HepG2 (cell line): Measurements from ENCODE around the gene SPPL2B. TPM values are rescaled to one million over a fixed set of nuclear protein-coding genes. Genes with fewer than 3 reads are reported as not detected.

Experiments used
- ATAC-seq: fragments of 200-7000 bp; cut with Tn5 transposase; 3 replicates; pipeline ENCODE4 v1.9.1; 2020; ENCODE audit warnings: mild to moderate bottlenecking, moderate library complexity
- BruUV-seq: library from RNA; stranded (reverse); fragments of 400-500 nt; replicated peaks from 2 replicates; lab custom pipeline; 2021; lab: Mats Ljungman, UMichigan
- CTCF ChIA-PET: fragments of 300-600 bp; formaldehyde crosslinking; extraction: SDS; loops from one replicate; lab custom pipeline; 2021; ENCODE audit warnings: low total read pairs, inconsistent platforms, low intra/inter-chr PET ratio; lab: Yijun Ruan, JAX
- POLR2A ChIA-PET: fragments of 350-600 bp; sonication (Branson Sonifier 250); formaldehyde crosslinking; loops from one replicate; lab custom pipeline; 2020; ENCODE audit warnings: antibody characterized with exemption, inconsistent platforms; lab: Yijun Ruan, JAX
- DNase-seq: peaks from one replicate; pipeline ENCODE4 v3.0.0-alpha.2; 2015; ENCODE audit warnings: low spot score
- FAIRE-seq: peaks from 3 replicates; lab custom pipeline; 2011; peaks lifted over from hg19 to GRCh38; lab: Jason Lieb, UNC
- H2AFZ ChIP-seq: one replicate; pipeline ENCODE4 v1.6.1; 2011; ENCODE audit warnings: low read length, inconsistent platforms
- H3K27ac ChIP-seq: fragments of 300-600 bp; 3 replicates; pipeline ENCODE4 v1.8.0; 2011; ENCODE audit warnings: mixed run types, mild to moderate bottlenecking, mixed read lengths, low read length, inconsistent platforms; ENCODE audit not compliant: insufficient read depth; ENCODE audit errors: extremely low read length
- H3K27me3 ChIP-seq, 2 experiments: fragments of 200-600 bp in 1 of 2; 2 replicates in 1 of 2; 3 replicates in 1 of 2; pipeline versions ENCODE4 v1.6.0 to v1.8.0; 2011; ENCODE audit warnings: low read length in 2 of 2, mild to moderate bottlenecking in 2 of 2, moderate library complexity in 2 of 2, inconsistent platforms in 1 of 2; ENCODE audit not compliant: insufficient read depth in 2 of 2, control insufficient read depth in 1 of 2
- H3K36me3 ChIP-seq, 2 experiments: fragments of 200-600 bp in 1 of 2; replicated peaks in 1 of 2; 2 replicates in 1 of 2; 3 replicates in 1 of 2; pipeline versions ENCODE4 v1.5.1 to v1.8.0; 2011; ENCODE audit warnings: low read length in 2 of 2, inconsistent platforms in 1 of 2; ENCODE audit not compliant: insufficient read depth in 2 of 2, control insufficient read depth in 1 of 2
- H3K4me1 ChIP-seq: 2 replicates; pipeline ENCODE4 v1.5.1; 2012; ENCODE audit warnings: low read length, inconsistent platforms; ENCODE audit not compliant: insufficient read depth
- H3K4me2 ChIP-seq: 2 replicates; pipeline ENCODE4 v1.6.0; 2011; ENCODE audit warnings: low read depth, low read length, inconsistent platforms
- H3K4me3 ChIP-seq, 3 experiments: fragments of 200-600 bp in 1 of 3; sonication (generic), shearing (Covaris generic) in 1 of 3; replicated peaks in 1 of 3; 2 replicates each; pipeline ENCODE4 v1.5.1; 2011 to 2016; ENCODE audit warnings: low read length in 3 of 3, inconsistent platforms in 2 of 3, low read depth in 2 of 3, mild to moderate bottlenecking in 2 of 3, control low read depth in 1 of 3, mixed read lengths in 1 of 3; ENCODE audit not compliant: insufficient read depth in 1 of 3
- H3K79me2 ChIP-seq: one replicate; pipeline ENCODE4 v1.6.1; 2011; ENCODE audit warnings: low read length, inconsistent platforms; ENCODE audit not compliant: insufficient read depth
- H3K9ac ChIP-seq: 2 replicates; pipeline ENCODE4 v1.6.0; 2011; ENCODE audit warnings: mild to moderate bottlenecking, low read depth, low read length, inconsistent platforms; ENCODE audit not compliant: insufficient read depth
- H3K9me3 ChIP-seq: 2 replicates; pipeline ENCODE4 v1.5.1; 2012; ENCODE audit warnings: mild to moderate bottlenecking, low read length
- H4K20me1 ChIP-seq: 2 replicates; pipeline ENCODE4 v1.6.0; 2011; ENCODE audit warnings: inconsistent platforms, mild to moderate bottlenecking, low read length, moderate library complexity; ENCODE audit not compliant: insufficient read depth
- ATF7 ChIP-seq, 2 experiments: fragments of 450-650 bp in 1 of 2; sonication (generic) in 1 of 2; formaldehyde crosslinking in 1 of 2; IDR thresholded peaks; 2 replicates each; pipeline versions ENCODE4 v1.4.0 to v1.6.1; 2016 to 2020; ENCODE audit warnings: antibody characterized with exemption in 1 of 2, mild to moderate bottlenecking in 1 of 2, missing genetic modification reagents in 1 of 2
- PRDM10 ChIP-seq: sonication (generic); formaldehyde crosslinking; IDR thresholded peaks from 2 replicates; pipeline ENCODE4 v1.4.0; 2020; ENCODE audit warnings: low read depth, missing genetic modification reagents
- SIN3A ChIP-seq: IDR thresholded peaks from 2 replicates; pipeline ENCODE4 v1.6.1; 2011; ENCODE audit warnings: low read depth, mild to moderate bottlenecking, control low read depth, low read length, borderline replicate concordance
- SRSF1 ChIP-seq: fragments of 200-400 bp; formaldehyde crosslinking; optimal IDR thresholded peaks from 2 replicates; pipeline ENCODE3; 2017; ENCODE audit warnings: mild to moderate bottlenecking, low read depth, low read length, moderate library complexity
- TEAD2 ChIP-seq: sonication (generic); formaldehyde crosslinking; IDR thresholded peaks from 2 replicates; pipeline ENCODE4 v1.9.0; 2021; ENCODE audit warnings: missing genetic modification reagents
- TFE3 ChIP-seq: IDR thresholded peaks from 2 replicates; pipeline ENCODE4 v1.6.1; 2016
- ZBED4 ChIP-seq: sonication (generic); formaldehyde crosslinking; IDR thresholded peaks from 2 replicates; pipeline ENCODE4 v1.4.0; 2020; ENCODE audit warnings: missing genetic modification reagents, borderline replicate concordance
- ZNF263 ChIP-seq: sonication (generic); formaldehyde crosslinking; IDR thresholded peaks from 2 replicates; pipeline ENCODE4 v1.4.0; 2020; ENCODE audit warnings: missing genetic modification reagents
- ZNF282 ChIP-seq: fragments of 450-650 bp; IDR thresholded peaks from 2 replicates; pipeline ENCODE4 v1.6.1; 2018; ENCODE audit not compliant: partially characterized antibody
- ZNF562 ChIP-seq: sonication (generic); formaldehyde crosslinking; IDR thresholded peaks from 2 replicates; pipeline ENCODE4 v1.8.0; 2022; ENCODE audit warnings: missing genetic modification reagents, borderline replicate concordance
- ZNF768 ChIP-seq: sonication (generic); formaldehyde crosslinking; IDR thresholded peaks from 2 replicates; pipeline ENCODE4 v1.4.0; 2020; ENCODE audit warnings: missing genetic modification reagents
- ZNF784 ChIP-seq: sonication (generic); formaldehyde crosslinking; IDR thresholded peaks from 2 replicates; pipeline ENCODE4 v1.5.1; 2020; ENCODE audit warnings: missing genetic modification reagents, mild to moderate bottlenecking, borderline replicate concordance
- ZSCAN12 ChIP-seq: sonication (generic); formaldehyde crosslinking; IDR thresholded peaks from 2 replicates; pipeline ENCODE4 v1.9.0; 2021; ENCODE audit warnings: mild to moderate bottlenecking, missing genetic modification reagents
- WGBS: methylation state at CpG from one replicate; pipeline ENCODE4 v1.1.6; 2017; ENCODE audit warnings: low lambda C conversion rate; 5-methylcytosine and 5-hydroxymethylcytosine counted together
- in situ Hi-C: cut with HindIII; loops from 2 replicates; pipeline ENCODE4 v1.10.0; 2017; ENCODE audit warnings: low pct_unique_long_range_greater_than_20kb; ENCODE audit not compliant: extremely low pct_ligation_motif_present
- intact Hi-C: fragments of 100-400 bp; cut with micrococcal nuclease; formaldehyde crosslinking; loops from one replicate; pipeline ENCODE4 v1.10.0; 2022; ENCODE audit not compliant: unreplicated experiment
- polyA plus RNA-seq, 8 experiments: library from polyadenylated mRNA; depleted of rRNA in 3 of 8; stranded (reverse) in 7 of 8; unstranded in 1 of 8; fragments of >200 nt; fragmentation: Illumina TruSeq in 4 of 8; extraction: Trizol in 4 of 8; gene quantifications; 2 replicates each; pipeline versions ENCODE4 v1.2.1 to v1.2.3, GENCODE V29; 2011 to 2016; ENCODE audit warnings: low read depth in 4 of 8, missing spikeins in 1 of 8, mixed read lengths in 1 of 8; ENCODE audit not compliant: insufficient read depth in 1 of 8
- total RNA-seq, 5 experiments: library from RNA; depleted of rRNA; stranded (reverse); fragments of >200 nt; fragmentation: Illumina TruSeq; extraction: Trizol; gene quantifications; 2 replicates each; pipeline ENCODE4 v1.2.3, GENCODE V29; 2016; ENCODE audit warnings: low read depth in 1 of 5

Gene SPPL2B
- total and polyA plus RNA-seq, 2 of the 13 experiments (the other 11 are each of a cell fraction or from before 2014, with no cell fraction given) = 14.9 to 15.2 TPM

GRCh38 chr19:2309734-2310362, 18.6 kb upstream of the SPPL2B start:
- H3K4me2 ChIP-seq = no peak overlapping the region; the same call in 1 of the 2 replicates
- no peaks in the 10 kb centered on the region for H3K36me3 ChIP-seq
- no peak overlapping the region for H3K27ac ChIP-seq
- peaks cover 23% of the 10 kb centered on the region for H3K4me1 ChIP-seq
- no peaks in the 10 kb centered on the region for H3K79me2 ChIP-seq
- FAIRE-seq = no peak
- ChIA-PET POLR2A (no interaction called here), CTCF (no interaction called here)
- H3K9ac ChIP-seq = no peak overlapping the region
- no peak overlapping the region; a peak in 1 of 6 replicates for H3K4me3 ChIP-seq
- intact Hi-C loops = loop anchor here (10.0 kb wide), 2 partner anchors 75 to 305 kb away; partner anchors contain the start of genes PLEKHJ1 and SF3A2
- 43% methylated on average over 12 of the region's 17 CpGs for WGBS
- peaks cover 10 to 51% of the 10 kb centered on the region in 2 experiments for H3K27me3 ChIP-seq
- DNase-seq = no peak
- peaks cover 3% of the 10 kb centered on the region; the same call in 1 of the 2 replicates for H3K9me3 ChIP-seq
- BruUV-seq = no TSS peak
- ATAC-seq = peak; percentile 23; the same call in 2 of the 3 replicates
- in situ Hi-C loops = loop anchor here (10.0 kb wide), 2 partner anchors 75 to 155 kb away; partner anchors contain the start of genes AP3D1, PLEKHJ1 and SF3A2
- no peak overlapping the region for H2AFZ ChIP-seq
- no peaks in the 10 kb centered on the region for H4K20me1 ChIP-seq
- no peak for TF ChIP-seq TFE3 (CRISPR knock-in tag)
- TF ChIP-seq ZNF282 = no peak
- TF ChIP-seq ZNF784 (CRISPR knock-in tag) = no peak
- no peak for TF ChIP-seq TEAD2 (CRISPR knock-in tag)
- no peak for TF ChIP-seq ZSCAN12 (CRISPR knock-in tag)
- TF ChIP-seq PRDM10 (CRISPR knock-in tag) = peak; percentile 32; the same call in 1 of the 2 replicates
- TF ChIP-seq ZNF768 (CRISPR knock-in tag) = peak; percentile 48; the same call in 1 of the 2 replicates
- no peak for TF ChIP-seq ZBED4 (CRISPR knock-in tag)
- TF ChIP-seq ZNF263 (CRISPR knock-in tag) = 0 out of 2 replicates have a peak, but pooled peaks have one; percentile 39
- no peak for TF ChIP-seq SIN3A
- TF ChIP-seq ATF7 (IDR thresholded peaks at IDR 0.05) = no peak
- 0 out of 2 replicates have a peak, but pooled peaks have one; percentile 8 for TF ChIP-seq ATF7 (CRISPR knock-in tag; IDR thresholded peaks at IDR 0.05)
- no peak for TF ChIP-seq ZNF562 (CRISPR knock-in tag)
- no peak for TF ChIP-seq SRSF1
